Neutrophil (primary cell): Measurements from ENCODE around the gene IL23A.
"Not testable (repeated sequence)": the region's sequence is repeated elsewhere in the genome, so short reads cannot be mapped to it uniquely, and the experiment has no call there.

ENCODE experiments used
- H3K27ac ChIP-seq: fragments of 200-600 bp; sonication (generic); 2 replicates; pipeline ENCODE4 v1.5.1; 2016; ENCODE audit warnings: mild to moderate bottlenecking, moderate library complexity
- H3K27me3 ChIP-seq: fragments of 200-600 bp; sonication (generic); 2 replicates; pipeline ENCODE4 v1.6.0; 2016; ENCODE audit warnings: mild to moderate bottlenecking
- H3K36me3 ChIP-seq: fragments of 200-600 bp; sonication (generic); 2 replicates; pipeline ENCODE4 v1.5.1; 2017
- H3K4me1 ChIP-seq, 2 experiments: fragments of 200-600 bp in 1 of 2; sonication (generic) in 1 of 2; 1 replicate in 1 of 2; 2 replicates in 1 of 2; pipeline versions ENCODE4 v1.5.1 to v1.6.1; 2013 to 2016; ENCODE audit warnings: low read depth in 1 of 2, low read length in 1 of 2, mild to moderate bottlenecking in 1 of 2, moderate library complexity in 1 of 2; ENCODE audit not compliant: control insufficient read depth in 1 of 2, insufficient read depth in 1 of 2
- H3K4me3 ChIP-seq, 2 experiments: fragments of 200-600 bp in 1 of 2; sonication (generic) in 1 of 2; 1 replicate in 1 of 2; 2 replicates in 1 of 2; pipeline ENCODE4 v1.5.1; 2013 to 2016; ENCODE audit warnings: low read depth in 1 of 2, low read length in 1 of 2, mild to moderate bottlenecking in 1 of 2, moderate library complexity in 1 of 2
- H3K9me3 ChIP-seq: fragments of 200-600 bp; sonication (generic); 2 replicates; pipeline ENCODE4 v1.5.1; 2016
- TF ChIP-seq, protein P1 (sequence below): fragments of 200-600 bp; sonication (generic); IDR thresholded peaks from 2 replicates; pipeline ENCODE4 v1.5.1; 2016; ENCODE audit warnings: antibody characterized with exemption

IL23A gene

DNA sequence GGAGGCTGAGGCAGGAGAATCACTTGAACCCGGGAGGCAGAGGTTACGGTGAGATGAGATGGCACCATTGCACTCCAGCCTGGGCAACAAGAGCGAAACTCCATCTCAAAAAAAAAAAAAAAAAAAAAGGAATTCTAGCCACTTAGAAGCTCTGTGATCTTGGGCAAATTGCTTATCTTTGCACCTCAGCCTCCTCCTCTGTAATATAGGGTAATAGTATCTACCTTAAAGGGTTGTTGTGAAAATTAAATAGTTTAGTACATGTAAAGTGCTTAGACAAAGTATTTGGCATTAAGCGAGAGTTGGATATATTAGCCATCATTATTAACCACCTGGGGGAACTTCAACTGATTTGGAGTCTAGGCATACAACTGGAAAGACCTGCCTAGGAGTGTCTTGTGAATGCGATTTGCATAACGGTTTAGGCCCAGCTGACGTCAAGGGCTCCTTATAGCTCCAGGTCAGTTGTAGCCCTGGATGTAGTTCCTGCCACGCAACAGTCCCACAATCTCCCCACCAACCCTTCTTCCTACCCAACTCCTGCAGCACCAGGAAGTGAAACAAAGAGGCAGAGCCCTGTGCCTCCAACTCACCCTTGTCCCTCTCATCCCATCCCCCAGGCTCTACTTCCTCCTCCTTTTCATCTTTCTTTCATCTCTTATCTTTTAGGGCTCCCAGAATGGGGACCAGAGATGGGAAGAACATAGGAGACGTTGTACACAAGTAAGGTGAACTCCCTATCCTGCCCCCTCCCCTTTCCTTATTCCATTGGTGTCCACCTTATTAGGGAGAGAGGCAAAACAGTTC, 2.1 kb upstream of the IL23A start:
- peaks cover 28% of the 10 kb centered on the region in 2 experiments for H3K4me1 ChIP-seq
- H3K27ac ChIP-seq = no peak overlapping the region

DNA sequence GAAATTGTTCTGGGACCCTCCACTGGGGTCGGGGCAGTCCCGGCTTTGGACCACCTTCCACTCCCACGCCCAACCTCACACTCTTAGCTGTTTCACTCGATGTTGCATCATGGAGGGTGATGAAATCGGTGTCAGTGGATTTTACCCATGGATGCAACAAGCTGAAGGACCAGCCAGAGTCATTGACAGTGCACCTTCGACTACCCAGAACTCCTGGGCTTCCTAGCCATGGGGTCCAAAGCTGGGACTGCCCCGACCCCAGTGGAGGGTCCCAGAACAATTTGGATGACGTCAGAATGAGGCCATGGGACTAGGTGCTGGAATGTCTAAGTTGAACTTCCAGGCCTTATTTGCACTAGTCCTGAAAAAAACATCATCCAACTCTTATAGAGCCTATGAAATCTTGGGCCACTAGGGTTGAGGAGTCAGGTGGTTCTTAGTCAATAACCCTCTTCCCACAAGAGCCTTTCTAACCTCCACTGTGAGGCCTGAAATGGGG, 882 bp upstream of the IL23A start:
- Histone ChIP-seq H3K9me3 (no peaks in the 10 kb centered on the region), H3K4me3 (no peak overlapping the region), H3K36me3 (peaks cover 19% of the 10 kb centered on the region), H3K27me3 (no peaks in the 10 kb centered on the region), H3K27ac (peak overlapping the region; percentile 59), H3K4me1 (peaks cover 28% of the 10 kb centered on the region in 2 experiments)
- TF ChIP-seq, protein P1, sequence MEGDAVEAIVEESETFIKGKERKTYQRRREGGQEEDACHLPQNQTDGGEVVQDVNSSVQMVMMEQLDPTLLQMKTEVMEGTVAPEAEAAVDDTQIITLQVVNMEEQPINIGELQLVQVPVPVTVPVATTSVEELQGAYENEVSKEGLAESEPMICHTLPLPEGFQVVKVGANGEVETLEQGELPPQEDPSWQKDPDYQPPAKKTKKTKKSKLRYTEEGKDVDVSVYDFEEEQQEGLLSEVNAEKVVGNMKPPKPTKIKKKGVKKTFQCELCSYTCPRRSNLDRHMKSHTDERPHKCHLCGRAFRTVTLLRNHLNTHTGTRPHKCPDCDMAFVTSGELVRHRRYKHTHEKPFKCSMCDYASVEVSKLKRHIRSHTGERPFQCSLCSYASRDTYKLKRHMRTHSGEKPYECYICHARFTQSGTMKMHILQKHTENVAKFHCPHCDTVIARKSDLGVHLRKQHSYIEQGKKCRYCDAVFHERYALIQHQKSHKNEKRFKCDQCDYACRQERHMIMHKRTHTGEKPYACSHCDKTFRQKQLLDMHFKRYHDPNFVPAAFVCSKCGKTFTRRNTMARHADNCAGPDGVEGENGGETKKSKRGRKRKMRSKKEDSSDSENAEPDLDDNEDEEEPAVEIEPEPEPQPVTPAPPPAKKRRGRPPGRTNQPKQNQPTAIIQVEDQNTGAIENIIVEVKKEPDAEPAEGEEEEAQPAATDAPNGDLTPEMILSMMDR = no peak

More for the DNA sequence above, 2.1 kb upstream of the IL23A start:
- Histone ChIP-seq H3K9me3 (no peaks in the 10 kb centered on the region), H3K4me3 (no peak overlapping the region), H3K27me3 (no peaks in the 10 kb centered on the region), H3K36me3 (peaks cover 7% of the 10 kb centered on the region)
- TF ChIP-seq, protein P1 = no peak

DNA sequence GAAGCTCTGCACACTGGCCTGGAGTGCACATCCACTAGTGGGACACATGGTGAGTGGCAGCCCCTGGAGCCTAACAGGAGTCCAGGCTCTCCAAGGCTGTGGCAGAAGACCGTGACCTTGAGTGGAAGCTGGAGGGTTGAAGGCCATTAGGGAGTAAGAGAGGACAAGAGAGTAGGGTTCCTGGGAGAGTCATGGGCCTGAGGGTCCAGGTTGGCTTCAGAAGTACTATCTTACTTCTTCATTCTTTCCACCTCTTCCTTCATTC, 406 bp downstream of the IL23A start:
- TF ChIP-seq, protein P1 = no peak
- H3K9me3 ChIP-seq = no peaks in the 10 kb centered on the region
- H3K4me3 ChIP-seq = no peak overlapping the region
- H3K27ac ChIP-seq = peak overlapping the region; percentile 59
- H3K36me3 ChIP-seq = peaks cover 32% of the 10 kb centered on the region
- H3K27me3 ChIP-seq = no peaks in the 10 kb centered on the region
- peaks cover 20 to 22% of the 10 kb centered on the region in 2 experiments for H3K4me1 ChIP-seq

DNA sequence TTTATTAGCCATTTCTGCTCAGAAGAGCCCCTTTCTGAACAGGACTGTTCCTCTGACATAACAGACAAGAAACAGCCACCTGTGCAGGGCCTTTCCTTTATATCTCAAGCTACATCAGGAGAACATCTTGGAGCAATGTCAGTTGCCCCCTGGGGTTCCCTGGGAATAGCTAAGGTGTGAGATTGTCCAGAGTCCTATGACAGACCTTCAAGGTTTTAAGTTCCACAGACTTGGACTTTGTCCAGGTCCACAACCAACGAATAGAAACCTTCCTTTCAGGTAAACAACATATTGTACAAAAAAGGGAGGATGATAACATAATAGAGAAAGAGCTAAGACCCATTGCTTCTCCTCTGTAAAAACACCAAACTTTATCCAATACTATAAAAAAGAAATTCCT, 2.9 kb downstream of the IL23A start:
- H3K27me3 ChIP-seq = no peaks in the 10 kb centered on the region
- H3K4me3 ChIP-seq = no peak overlapping the region
- no peaks in the 10 kb centered on the region for H3K9me3 ChIP-seq
- H3K36me3 ChIP-seq = peaks cover 56% of the 10 kb centered on the region
- TF ChIP-seq, protein P1 = no peak
- peaks cover 16 to 17% of the 10 kb centered on the region in 2 experiments for H3K4me1 ChIP-seq
- H3K27ac ChIP-seq = no peak overlapping the region

DNA sequence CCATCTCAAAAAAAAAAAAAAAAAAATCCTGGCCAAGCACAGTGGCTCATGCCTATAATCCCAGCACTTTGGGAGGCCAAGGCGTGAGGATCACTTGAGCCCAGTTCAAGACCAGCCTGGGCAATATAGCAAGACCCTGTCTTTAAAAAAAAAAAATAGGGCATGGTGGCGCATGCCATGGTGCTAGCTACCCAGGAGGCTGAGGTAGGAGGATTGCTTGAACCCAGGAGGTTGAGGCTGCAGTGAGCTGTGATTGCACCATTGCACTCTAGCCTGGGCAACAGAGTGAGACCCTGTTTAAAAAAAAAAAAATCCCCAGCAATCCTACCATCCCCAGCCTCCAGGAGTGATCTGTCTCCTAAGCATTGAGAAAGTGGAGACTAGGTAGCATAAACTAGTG, 3.6 kb downstream of the IL23A start:
- peaks cover 16 to 17% of the 10 kb centered on the region in 2 experiments for H3K4me1 ChIP-seq
- not testable (repeated sequence) for H3K4me3 ChIP-seq, H3K9me3 ChIP-seq, H3K27me3 ChIP-seq, H3K27ac ChIP-seq
- peaks cover 63% of the 10 kb centered on the region for H3K36me3 ChIP-seq

DNA sequence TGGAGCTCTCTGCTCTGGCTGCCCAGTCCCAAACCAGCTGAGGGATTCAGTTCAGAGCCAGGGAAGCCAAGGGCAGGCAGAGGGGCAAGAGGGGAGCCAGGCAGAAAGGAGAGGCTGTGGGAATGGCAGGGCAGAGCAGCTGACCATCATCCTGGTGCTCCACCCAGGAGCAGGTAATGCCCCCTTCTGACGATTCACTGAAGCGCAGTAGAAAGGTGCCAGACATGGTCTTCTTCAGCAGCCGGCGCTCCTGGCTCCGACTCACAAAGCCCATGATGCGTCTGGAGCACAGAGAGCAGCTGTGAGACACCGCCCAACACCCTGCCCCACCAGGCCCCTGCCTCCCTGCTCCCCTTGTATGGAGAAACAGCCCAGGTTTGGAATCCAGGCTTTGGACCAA, 8.0 kb downstream of the IL23A start:
- H3K4me1 ChIP-seq = no peaks in the 10 kb centered on the region
- no peaks in the 10 kb centered on the region for H3K9me3 ChIP-seq
- no peak overlapping the region for H3K4me3 ChIP-seq
- TF ChIP-seq, protein P1 = no peak
- no peaks in the 10 kb centered on the region for H3K27me3 ChIP-seq
- H3K36me3 ChIP-seq = peaks cover 97% of the 10 kb centered on the region
- H3K27ac ChIP-seq = no peak overlapping the region

DNA sequence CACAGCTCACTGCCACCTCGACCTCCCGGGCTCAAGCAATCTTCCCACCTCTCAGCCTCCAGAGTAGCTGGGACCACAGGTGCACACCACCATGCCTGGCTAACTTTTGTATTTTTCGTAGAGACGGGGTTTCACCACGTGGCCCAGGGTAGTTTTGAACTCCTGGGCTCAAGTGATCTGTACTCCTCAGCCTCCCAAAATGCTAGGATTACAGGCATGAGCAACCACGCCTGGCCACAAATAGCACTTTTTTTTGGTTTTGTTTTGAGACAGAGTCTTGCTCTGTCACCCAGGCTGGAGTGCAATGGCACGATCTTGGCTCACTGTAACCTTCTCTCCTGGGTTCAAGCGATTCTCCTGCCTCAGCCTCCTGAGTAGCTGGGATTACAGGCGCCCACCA, 8.6 kb downstream of the IL23A start:
- H3K4me3 ChIP-seq, H3K27me3 ChIP-seq, H3K27ac ChIP-seq, H3K4me1 ChIP-seq, H3K9me3 ChIP-seq: not testable (repeated sequence)
- peaks cover 97% of the 10 kb centered on the region for H3K36me3 ChIP-seq
